HepG2 (cell line): ENCODE measurements around the gene SHROOM2.

Experiments used
- HDAC2 ChIP-seq: sonication (generic); formaldehyde crosslinking; IDR thresholded peaks from 2 replicates; pipeline ENCODE4 v1.4.0; 2020; ENCODE audit warnings: missing genetic modification reagents
- HNRNPLL ChIP-seq: fragments of 200-400 bp; formaldehyde crosslinking; IDR thresholded peaks from 2 replicates; pipeline ENCODE4 v1.6.1; 2017; ENCODE audit warnings: mild to moderate bottlenecking, low read depth, low read length; ENCODE audit not compliant: poor library complexity, severe bottlenecking
- MEIS1 ChIP-seq: sonication (generic); formaldehyde crosslinking; IDR thresholded peaks from 2 replicates; pipeline ENCODE4 v1.9.0; 2021; ENCODE audit warnings: mild to moderate bottlenecking, missing genetic modification reagents, moderate library complexity, borderline replicate concordance
- NFRKB ChIP-seq: fragments of 450-650 bp; IDR thresholded peaks from 2 replicates; pipeline ENCODE4 v1.6.1; 2017
- SRSF1 ChIP-seq: fragments of 200-400 bp; formaldehyde crosslinking; optimal IDR thresholded peaks from 2 replicates; pipeline ENCODE3; 2017; ENCODE audit warnings: mild to moderate bottlenecking, low read depth, low read length, moderate library complexity
- ZNF235 ChIP-seq: sonication (generic); formaldehyde crosslinking; IDR thresholded peaks from 2 replicates; pipeline ENCODE4 v1.8.1; 2023; ENCODE audit warnings: mild to moderate bottlenecking, missing genetic modification reagents, borderline replicate concordance
- TF ChIP-seq, protein P1 (sequence below), 2 experiments: IDR thresholded peaks; 2 replicates each; pipeline ENCODE4 v1.6.1; 2011 to 2012; ENCODE audit warnings: low read length in 2 of 2, borderline replicate concordance in 1 of 2, low read depth in 1 of 2, mild to moderate bottlenecking in 1 of 2, moderate library complexity in 1 of 2
- TF ChIP-seq, protein P2 (sequence below): sonication (generic); formaldehyde crosslinking; IDR thresholded peaks from 2 replicates; pipeline ENCODE4 v1.4.0; 2020; ENCODE audit warnings: mild to moderate bottlenecking, missing genetic modification reagents

DNA sequence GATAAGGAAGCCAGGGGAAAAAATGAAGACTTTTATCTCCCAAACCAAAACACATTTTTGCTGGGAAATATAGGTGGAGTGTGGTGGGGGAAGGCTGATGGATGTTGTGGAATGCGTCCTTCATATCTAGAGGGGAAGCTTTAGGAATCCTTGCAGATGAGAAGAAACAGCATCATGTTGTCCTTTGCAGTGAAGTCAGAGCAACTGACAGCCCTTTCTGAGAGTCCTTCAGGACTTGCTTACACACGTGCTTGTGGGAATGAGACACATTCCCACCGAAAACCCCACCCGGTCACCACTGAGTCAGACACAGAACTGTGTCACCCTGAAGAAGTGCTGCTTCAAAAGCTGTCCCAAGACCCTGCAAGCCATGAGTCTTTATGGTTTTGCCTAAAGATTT lies 81.5 kb downstream of the SHROOM2 start:
- TF ChIP-seq ZNF235 (CRISPR knock-in tag) (no peak), NFRKB (no peak), HDAC2 (CRISPR knock-in tag) (no peak), MEIS1 (no peak), HNRNPLL (no peak), SRSF1 (no peak)
- TF ChIP-seq, protein P1, sequence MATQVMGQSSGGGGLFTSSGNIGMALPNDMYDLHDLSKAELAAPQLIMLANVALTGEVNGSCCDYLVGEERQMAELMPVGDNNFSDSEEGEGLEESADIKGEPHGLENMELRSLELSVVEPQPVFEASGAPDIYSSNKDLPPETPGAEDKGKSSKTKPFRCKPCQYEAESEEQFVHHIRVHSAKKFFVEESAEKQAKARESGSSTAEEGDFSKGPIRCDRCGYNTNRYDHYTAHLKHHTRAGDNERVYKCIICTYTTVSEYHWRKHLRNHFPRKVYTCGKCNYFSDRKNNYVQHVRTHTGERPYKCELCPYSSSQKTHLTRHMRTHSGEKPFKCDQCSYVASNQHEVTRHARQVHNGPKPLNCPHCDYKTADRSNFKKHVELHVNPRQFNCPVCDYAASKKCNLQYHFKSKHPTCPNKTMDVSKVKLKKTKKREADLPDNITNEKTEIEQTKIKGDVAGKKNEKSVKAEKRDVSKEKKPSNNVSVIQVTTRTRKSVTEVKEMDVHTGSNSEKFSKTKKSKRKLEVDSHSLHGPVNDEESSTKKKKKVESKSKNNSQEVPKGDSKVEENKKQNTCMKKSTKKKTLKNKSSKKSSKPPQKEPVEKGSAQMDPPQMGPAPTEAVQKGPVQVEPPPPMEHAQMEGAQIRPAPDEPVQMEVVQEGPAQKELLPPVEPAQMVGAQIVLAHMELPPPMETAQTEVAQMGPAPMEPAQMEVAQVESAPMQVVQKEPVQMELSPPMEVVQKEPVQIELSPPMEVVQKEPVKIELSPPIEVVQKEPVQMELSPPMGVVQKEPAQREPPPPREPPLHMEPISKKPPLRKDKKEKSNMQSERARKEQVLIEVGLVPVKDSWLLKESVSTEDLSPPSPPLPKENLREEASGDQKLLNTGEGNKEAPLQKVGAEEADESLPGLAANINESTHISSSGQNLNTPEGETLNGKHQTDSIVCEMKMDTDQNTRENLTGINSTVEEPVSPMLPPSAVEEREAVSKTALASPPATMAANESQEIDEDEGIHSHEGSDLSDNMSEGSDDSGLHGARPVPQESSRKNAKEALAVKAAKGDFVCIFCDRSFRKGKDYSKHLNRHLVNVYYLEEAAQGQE (IDR thresholded peaks at IDR 0.05; ENCODE audit: borderline replicate concordance in 1 of 2, low read depth in 1 of 2, low read length in 2 of 2), result no peak
- TF ChIP-seq, protein P2, sequence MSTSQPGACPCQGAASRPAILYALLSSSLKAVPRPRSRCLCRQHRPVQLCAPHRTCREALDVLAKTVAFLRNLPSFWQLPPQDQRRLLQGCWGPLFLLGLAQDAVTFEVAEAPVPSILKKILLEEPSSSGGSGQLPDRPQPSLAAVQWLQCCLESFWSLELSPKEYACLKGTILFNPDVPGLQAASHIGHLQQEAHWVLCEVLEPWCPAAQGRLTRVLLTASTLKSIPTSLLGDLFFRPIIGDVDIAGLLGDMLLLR (CRISPR knock-in tag), result no peak
